Calu3 (cell line): ENCODE data around the gene PNRC1. TPM values are rescaled to one million over a fixed set of nuclear protein-coding genes. Genes with fewer than 3 reads are reported as not detected.

Source experiments
- BruUV-seq: library from RNA; stranded (reverse); fragments of 400-500 nt; replicated peaks from 2 replicates; lab custom pipeline; 2021; lab: Mats Ljungman, UMichigan
- CTCF ChIA-PET: fragments of 300-600 bp; sonication (Branson Sonifier 250); formaldehyde crosslinking; loops from one replicate; lab custom pipeline; 2022; ENCODE audit warnings: antibody characterized with exemption; lab: Charles Lee
- DNase-seq: peaks from one replicate; pipeline ENCODE4 v3.0.0; 2022
- H3K27ac Mint-ChIP-seq: one replicate; pipeline ENCODE4 v1.8.0; 2022; ENCODE audit warnings: mixed read lengths; ENCODE audit not compliant: unreplicated experiment
- H3K27me3 Mint-ChIP-seq: one replicate; pipeline ENCODE4 v1.8.0; 2022; ENCODE audit warnings: mixed read lengths; ENCODE audit not compliant: unreplicated experiment
- H3K36me3 Mint-ChIP-seq: one replicate; pipeline ENCODE4 v1.8.0; 2022; ENCODE audit warnings: mild to moderate bottlenecking, moderate library complexity, mixed read lengths; ENCODE audit not compliant: insufficient read depth, unreplicated experiment
- H3K4me1 Mint-ChIP-seq: one replicate; pipeline ENCODE4 v1.8.0; 2022; ENCODE audit warnings: mild to moderate bottlenecking, low read depth, mixed read lengths; ENCODE audit not compliant: unreplicated experiment
- H3K4me3 Mint-ChIP-seq: one replicate; pipeline ENCODE4 v1.8.0; 2022; ENCODE audit warnings: mild to moderate bottlenecking, low read depth, moderate library complexity, mixed read lengths; ENCODE audit not compliant: unreplicated experiment
- H3K9me3 Mint-ChIP-seq: one replicate; pipeline ENCODE4 v1.8.0; 2022; ENCODE audit warnings: low read depth, mixed read lengths; ENCODE audit not compliant: unreplicated experiment
- intact Hi-C: fragments of 100-400 bp; cut with micrococcal nuclease; formaldehyde crosslinking; loops from one replicate; pipeline ENCODE4 v1.10.0; 2022; ENCODE audit not compliant: unreplicated experiment
- total RNA-seq: library from RNA; stranded (reverse); gene quantifications from 2 replicates; pipeline ENCODE4 v1.2.3, GENCODE V29; 2022
- TF ChIP-seq, protein P1 (sequence below): fragments of 200-600 bp; IDR thresholded peaks from one replicate; pipeline ENCODE4 v1.8.0; 2022; ENCODE audit warnings: antibody characterized with exemption; ENCODE audit not compliant: unreplicated experiment

PNRC1 gene
- total RNA-seq, 1 experiment from 2014 or later = 45.4 TPM

GRCh38 chr6:89081129-89081422 lies 525 bp downstream of the PNRC1 start:
- DNase-seq = no peak
- H3K9me3 Mint-ChIP-seq = no peaks in the 10 kb centered on the region
- peak overlapping the region; percentile 86 for H3K4me3 Mint-ChIP-seq
- H3K36me3 Mint-ChIP-seq = peaks cover 68% of the 10 kb centered on the region
- intact Hi-C loops = loop anchor here (5.0 kb wide), 1 partner anchor 41 kb away; no protein-coding TSS in a partner anchor
- CTCF ChIA-PET = interaction anchor here (0.7 to 2.4 kb wide), 3 partner anchors 97 to 291 kb away, joined by 3 to 38 read pairs (median 5); no protein-coding TSS in a partner anchor
- peaks cover 10% of the 10 kb centered on the region for H3K4me1 Mint-ChIP-seq
- TF ChIP-seq, protein P1, sequence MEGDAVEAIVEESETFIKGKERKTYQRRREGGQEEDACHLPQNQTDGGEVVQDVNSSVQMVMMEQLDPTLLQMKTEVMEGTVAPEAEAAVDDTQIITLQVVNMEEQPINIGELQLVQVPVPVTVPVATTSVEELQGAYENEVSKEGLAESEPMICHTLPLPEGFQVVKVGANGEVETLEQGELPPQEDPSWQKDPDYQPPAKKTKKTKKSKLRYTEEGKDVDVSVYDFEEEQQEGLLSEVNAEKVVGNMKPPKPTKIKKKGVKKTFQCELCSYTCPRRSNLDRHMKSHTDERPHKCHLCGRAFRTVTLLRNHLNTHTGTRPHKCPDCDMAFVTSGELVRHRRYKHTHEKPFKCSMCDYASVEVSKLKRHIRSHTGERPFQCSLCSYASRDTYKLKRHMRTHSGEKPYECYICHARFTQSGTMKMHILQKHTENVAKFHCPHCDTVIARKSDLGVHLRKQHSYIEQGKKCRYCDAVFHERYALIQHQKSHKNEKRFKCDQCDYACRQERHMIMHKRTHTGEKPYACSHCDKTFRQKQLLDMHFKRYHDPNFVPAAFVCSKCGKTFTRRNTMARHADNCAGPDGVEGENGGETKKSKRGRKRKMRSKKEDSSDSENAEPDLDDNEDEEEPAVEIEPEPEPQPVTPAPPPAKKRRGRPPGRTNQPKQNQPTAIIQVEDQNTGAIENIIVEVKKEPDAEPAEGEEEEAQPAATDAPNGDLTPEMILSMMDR = no peak
- no peaks in the 10 kb centered on the region for H3K27me3 Mint-ChIP-seq
- peak overlapping the region; percentile 87 for H3K27ac Mint-ChIP-seq
- no TSS peak for BruUV-seq

GRCh38 chr6:89081423-89082322 lies 1.1 kb downstream of the PNRC1 start:
- CTCF ChIA-PET = interaction anchor here (0.6 to 2.5 kb wide), 2 partner anchors 70 to 99 kb away, joined by 3 to 11 read pairs; no protein-coding TSS in a partner anchor
- Mint-ChIP-seq H3K4me1 (peaks cover 10% of the 10 kb centered on the region), H3K4me3 (peak overlapping the region; percentile 86), H3K9me3 (no peaks in the 10 kb centered on the region), H3K27me3 (no peaks in the 10 kb centered on the region), H3K27ac (peak overlapping the region; percentile 87), H3K36me3 (peaks cover 73% of the 10 kb centered on the region)
- DNase-seq = peak; percentile 98
- TF ChIP-seq, protein P1 = no peak
- intact Hi-C loops = loop anchor here (5.0 kb wide), 1 partner anchor 41 kb away; no protein-coding TSS in a partner anchor
- no TSS peak for BruUV-seq

- Mint-ChIP-seq H3K4me3 (peak overlapping the region; percentile 86), H3K36me3 (peaks cover 79% of the 10 kb centered on the region), H3K9me3 (no peaks in the 10 kb centered on the region), H3K27ac (peak overlapping the region; percentile 87), H3K4me1 (peaks cover 10% of the 10 kb centered on the region), H3K27me3 (no peaks in the 10 kb centered on the region)
- CTCF ChIA-PET = interaction anchor here (0.7 to 2.5 kb wide), 3 partner anchors 41 to 100 kb away, joined by 3 to 11 read pairs (median 4); no protein-coding TSS in a partner anchor
- intact Hi-C loops = loop anchor here (5.0 kb wide), 1 partner anchor 40 kb away; no protein-coding TSS in a partner anchor
- no peak for DNase-seq
- BruUV-seq = no TSS peak
- TF ChIP-seq, protein P1 = no peak
Observed at GRCh38 chr6:89082486-89082891, 1.9 kb downstream of the PNRC1 start.

GRCh38 chr6:89084542-89084941 lies 4.0 kb downstream of the PNRC1 start:
- intact Hi-C loops = loop anchor here (2.0 to 5.0 kb wide), 2 partner anchors 38 to 102 kb away; no protein-coding TSS in a partner anchor
- Mint-ChIP-seq H3K27ac (peak overlapping the region; percentile 24), H3K4me3 (peak overlapping the region; percentile 35), H3K36me3 (peaks cover 84% of the 10 kb centered on the region), H3K4me1 (peaks cover 10% of the 10 kb centered on the region), H3K27me3 (no peaks in the 10 kb centered on the region), H3K9me3 (no peaks in the 10 kb centered on the region)
- no TSS peak for BruUV-seq
- TF ChIP-seq, protein P1 = no peak
- DNase-seq = no peak
- CTCF ChIA-PET = interaction anchor here (0.7 to 1.2 kb wide), 2 partner anchors 55 to 82 kb away, joined by 3 to 5 read pairs; no protein-coding TSS in a partner anchor
